ENCODE results near the gene EFHC1.
"Not testable (repeated sequence)": the region's sequence is repeated elsewhere in the genome, so short reads cannot be mapped to it uniquely, and the experiment has no call there.

Gene EFHC1

DNA sequence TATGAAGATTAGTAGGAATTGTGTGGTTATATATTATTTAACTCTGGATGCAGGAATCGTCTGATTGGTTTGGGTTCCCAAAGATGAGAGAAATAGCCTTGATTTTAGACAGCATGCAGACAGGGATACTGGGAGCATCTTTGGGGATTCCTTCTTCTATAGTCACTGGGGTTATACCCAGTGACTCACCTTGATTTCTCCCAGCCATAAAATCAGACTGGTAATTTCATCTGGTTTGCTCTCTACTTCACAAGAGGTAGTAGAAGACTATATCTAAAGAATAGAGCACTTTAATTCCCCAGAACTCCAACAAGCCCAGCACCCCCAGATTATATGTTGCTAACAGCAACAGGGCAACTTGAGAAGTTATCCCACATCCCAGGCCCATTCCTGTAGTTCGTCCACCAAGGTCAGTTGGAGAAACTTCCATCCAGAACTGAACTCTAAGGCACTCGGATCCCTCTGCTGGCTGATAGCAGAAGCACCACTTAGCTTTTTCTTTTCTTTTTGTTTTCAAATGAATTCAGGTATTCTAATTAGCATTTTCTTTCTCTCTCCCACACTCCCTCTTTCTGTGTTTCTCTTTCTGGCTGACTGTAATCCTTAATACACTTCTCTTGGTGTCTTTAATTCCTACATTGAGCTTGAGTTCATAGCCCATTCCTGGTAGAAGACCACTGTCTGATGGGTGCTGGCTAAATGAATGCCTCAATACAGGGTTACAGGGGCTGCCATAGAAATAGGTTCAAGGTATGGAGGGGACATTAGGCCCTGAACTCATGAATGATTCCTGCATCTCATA is 20.4 kb upstream of the EFHC1 start:
- DNase-seq (ENCODE audit: low read depth in 4 of 4, low spot score in 1 of 4): no peak

DNA sequence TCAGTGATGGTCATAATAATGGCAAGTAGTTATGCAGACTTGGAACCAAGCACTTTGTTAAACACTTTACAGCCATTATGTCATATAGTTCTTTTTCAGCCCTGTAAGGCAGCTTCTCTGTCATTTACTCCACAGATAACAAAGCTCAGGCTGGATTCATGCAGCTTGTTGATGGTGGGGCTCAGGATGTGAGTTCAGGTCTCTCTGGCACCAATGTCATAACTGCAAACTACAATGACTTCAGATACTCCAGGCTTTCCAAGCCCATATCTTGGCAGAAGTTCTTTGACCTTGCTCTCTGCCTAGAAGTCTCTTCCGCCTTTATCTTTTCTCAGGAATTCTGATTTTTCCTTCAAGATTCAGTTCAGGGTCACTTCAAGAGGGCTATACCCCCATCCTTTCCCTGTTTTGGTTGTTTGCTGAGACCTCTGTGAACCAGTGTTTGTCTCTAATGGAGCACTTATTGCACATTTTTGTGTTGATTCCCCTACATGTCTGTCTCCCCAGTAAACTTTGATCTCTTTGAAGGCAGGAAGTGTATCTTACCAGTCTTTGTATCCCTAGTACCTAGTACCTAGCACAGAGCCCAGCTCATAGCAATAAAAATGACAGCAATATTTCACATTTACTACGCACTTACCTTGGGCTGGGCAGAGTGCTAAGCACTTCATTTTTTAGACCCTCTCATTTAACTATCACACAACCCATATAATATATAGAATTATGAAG is 19.7 kb upstream of the EFHC1 start:
- DNase-seq (ENCODE audit: low read depth in 4 of 4, low spot score in 1 of 4): no peak

DNA sequence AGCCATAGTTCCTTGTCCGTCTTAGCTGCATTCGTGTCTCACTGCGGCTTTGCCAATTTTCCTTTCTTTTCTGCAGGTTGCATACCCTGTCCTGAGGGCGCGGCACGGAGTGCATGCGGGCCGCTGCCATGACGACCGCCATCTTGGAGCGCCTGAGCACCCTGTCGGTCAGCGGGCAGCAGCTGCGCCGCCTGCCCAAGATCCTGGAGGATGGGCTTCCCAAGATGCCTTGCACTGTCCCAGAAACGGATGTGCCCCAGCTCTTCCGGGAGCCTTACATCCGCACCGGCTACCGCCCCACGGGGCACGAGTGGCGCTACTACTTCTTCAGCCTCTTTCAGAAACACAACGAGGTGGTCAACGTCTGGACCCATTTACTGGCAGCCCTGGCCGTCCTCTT is 17.1 kb upstream of the EFHC1 start:
- no peak for DNase-seq (ENCODE audit: low read depth in 4 of 4, low spot score in 1 of 4)

DNA sequence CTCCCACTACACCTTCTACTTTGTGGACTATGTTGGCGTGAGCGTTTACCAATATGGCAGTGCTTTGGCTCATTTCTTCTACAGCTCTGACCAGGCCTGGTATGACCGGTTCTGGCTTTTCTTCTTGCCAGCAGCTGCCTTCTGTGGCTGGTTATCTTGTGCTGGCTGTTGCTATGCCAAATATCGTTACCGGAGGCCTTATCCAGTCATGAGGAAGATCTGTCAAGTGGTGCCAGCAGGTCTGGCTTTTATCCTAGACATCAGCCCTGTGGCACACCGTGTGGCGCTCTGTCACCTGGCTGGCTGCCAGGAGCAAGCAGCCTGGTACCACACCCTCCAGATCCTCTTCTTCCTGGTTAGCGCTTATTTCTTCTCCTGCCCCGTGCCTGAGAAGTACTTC is 16.5 kb upstream of the EFHC1 start:
- no peak for DNase-seq (ENCODE audit: low read depth in 4 of 4, low spot score in 1 of 4)

DNA sequence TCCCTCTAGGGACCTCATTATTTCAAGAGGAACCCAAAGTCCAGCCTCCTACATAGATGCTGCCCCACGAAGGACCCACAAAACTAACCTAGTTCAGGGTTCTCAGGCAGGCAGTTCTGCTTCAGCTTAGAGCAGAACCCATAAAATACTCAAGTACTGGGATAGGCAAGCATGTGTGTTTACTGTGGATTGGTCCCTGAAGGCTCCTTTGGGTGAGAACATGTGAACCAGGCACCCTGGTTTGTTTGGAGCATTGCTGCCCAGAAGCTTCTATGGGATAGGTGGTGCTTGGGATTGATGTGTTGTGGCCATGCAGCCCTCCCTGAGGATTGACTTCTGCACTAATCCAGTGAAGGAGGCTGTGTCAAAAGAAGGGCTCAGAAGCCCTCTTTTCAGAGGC is 14.9 kb upstream of the EFHC1 start:
- DNase-seq (ENCODE audit: low read depth in 4 of 4, low spot score in 1 of 4): no peak

DNA sequence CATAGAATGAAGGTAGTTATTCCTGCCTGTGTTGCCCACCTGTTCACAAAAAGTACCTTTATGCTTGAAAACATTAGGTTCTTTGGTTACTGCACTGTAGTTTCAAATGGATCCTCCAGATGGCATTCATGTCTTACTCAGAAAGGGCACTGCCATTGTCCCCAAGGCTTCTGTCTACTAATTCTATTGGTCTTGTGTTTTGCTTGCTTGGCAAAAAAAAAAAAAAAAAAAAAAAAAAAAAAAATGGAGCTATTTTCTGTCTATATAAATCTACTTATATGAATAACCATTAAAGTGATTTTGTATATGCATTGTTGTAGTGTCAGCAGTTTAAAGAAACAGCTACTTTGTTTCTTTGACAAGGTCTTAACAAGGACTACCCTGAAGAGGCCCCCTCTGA is 12.7 kb upstream of the EFHC1 start:
- DNase-seq (ENCODE audit: low read depth in 4 of 4, low spot score in 1 of 4): no peak

DNA sequence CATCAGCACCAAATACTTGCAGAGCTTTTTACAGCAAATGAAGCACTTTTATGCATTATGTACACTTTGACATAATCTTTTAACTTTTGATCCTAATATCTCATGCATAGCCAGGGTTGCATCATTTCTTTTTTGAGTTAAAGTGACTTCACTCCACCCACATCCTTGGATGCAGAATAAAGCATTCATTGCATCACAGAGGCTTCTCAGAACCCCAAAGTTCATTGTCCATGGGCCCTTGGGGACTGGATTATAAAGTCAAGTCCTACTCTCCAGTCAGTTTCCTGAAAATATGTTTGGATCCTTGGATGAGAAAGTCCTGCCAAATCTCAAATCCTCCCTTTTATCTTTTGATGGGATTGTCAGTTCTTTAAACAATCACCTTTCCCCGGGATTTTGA is 10.6 kb upstream of the EFHC1 start:
- no peak for DNase-seq (ENCODE audit: low read depth in 4 of 4, low spot score in 1 of 4)

DNA sequence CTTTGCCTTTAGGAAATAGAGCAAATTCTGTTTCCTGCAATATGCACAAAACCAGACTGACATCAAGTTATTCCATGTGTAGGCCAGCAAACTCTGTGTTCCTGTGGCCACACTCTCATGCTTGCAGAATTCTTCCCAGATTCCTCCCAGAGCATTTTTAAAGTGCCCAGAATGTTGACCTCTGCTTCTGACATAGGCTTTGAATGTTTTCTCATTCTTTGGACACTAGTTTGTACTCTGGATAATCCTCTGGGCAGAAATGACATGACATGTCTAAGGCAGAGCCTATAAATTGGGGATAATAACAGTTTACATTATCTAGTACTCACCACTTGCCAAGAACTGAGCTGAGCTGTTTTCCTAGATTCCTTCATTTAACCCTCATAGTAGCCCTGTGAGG is 9.2 kb upstream of the EFHC1 start:
- DNase-seq (ENCODE audit: low read depth in 4 of 4, low spot score in 1 of 4): no peak

DNA sequence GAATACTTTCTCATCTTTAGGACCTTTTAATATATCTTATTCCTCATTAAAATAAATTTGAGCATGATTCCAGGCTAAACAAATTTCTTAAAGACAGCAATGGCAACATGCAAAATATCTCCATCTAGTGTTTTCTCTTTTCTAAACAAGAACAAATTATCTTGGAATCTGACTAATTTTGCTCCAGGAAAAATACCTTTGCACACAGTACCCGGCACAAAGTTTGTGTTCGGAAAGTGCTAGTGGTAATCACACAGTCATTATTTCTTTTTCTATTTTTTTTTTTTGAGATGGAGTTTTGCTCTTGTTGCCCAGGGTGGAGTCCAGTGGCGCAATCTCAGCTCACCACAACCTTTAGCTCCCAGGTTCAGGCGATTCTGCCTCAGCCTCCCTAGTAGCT is 8.2 kb upstream of the EFHC1 start:
- DNase-seq (ENCODE audit: low read depth in 4 of 4, low spot score in 1 of 4): no peak

DNA sequence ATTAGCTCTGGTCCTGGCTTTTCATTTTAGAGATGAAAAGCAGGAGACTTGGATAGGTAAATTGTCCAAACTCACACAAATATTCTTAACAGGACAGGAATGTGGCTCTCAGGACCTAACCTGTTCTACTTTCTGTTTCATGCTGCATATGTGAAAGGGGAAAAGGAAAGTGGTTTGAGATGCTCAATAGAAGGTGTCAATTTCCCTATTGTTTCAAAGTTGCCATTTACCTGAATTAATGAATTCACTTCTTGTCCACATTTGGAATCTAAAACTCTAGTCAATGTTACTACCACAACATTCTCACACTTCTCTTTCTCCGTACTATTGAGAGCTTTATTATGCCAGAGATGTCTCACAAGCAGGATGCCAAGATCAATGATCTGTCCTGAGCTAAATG is 4.8 kb upstream of the EFHC1 start:
- no peak for DNase-seq (ENCODE audit: low read depth in 4 of 4, low spot score in 1 of 4)

DNA sequence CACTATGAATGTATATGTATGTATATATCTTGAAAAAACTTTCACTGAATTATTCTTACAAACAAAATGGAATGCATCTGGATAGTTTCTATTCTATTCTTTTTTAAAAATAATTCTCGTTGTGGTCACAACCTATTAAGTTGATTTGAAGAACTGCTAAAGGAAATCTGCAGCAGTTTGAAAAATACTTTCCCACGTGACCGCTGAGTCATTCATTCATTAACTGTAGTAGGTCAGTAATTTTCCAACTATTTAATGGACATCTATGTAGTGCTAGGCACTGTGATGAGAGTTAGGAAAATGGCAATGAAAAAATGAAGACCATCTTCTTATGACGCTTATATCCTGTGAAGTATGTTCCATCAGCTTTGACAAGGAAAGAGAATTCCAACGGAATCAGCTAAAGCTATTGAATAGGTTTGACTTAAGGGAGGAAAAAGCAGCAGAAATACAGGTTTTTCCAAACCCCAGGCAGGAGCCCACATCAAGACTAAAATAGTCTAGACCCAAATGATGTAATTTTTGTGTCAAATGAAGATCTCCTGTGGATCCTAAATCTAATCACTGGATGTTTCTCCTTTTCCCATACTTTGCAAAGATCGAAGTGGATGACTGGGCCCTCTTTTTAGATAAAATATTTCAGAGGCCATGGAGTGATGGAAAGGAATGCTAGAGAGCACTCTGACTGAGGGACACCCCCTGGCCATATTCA is 4.1 kb upstream of the EFHC1 start:
- no peak for DNase-seq (ENCODE audit: low read depth in 4 of 4, low spot score in 1 of 4)

DNA sequence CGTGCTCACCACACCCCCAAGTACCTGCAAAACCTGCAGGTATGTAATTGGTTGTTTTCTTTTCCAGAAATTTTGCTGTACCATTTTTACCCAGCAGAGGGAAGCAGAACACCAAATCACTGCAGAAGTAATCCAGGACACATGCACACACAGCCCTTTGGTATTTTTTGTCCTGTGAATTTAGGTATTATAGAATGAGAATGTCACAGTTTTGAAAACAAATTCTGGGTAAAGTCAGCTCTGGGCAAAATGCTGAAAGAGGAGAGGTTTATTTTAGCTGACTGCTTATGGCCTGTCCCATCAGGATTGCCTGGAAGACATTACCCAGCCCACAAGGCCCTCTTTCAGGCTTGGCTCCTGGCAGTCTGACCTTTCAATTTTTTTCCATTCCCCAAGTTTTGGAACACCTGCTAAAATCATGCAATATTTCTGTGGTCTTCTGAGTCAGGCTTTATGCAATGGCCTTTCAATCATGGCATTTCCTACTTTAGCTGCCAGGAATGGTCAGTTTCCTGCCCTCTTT is 3.5 kb upstream of the EFHC1 start:
- no peak for DNase-seq (ENCODE audit: low read depth in 4 of 4, low spot score in 1 of 4)

DNA sequence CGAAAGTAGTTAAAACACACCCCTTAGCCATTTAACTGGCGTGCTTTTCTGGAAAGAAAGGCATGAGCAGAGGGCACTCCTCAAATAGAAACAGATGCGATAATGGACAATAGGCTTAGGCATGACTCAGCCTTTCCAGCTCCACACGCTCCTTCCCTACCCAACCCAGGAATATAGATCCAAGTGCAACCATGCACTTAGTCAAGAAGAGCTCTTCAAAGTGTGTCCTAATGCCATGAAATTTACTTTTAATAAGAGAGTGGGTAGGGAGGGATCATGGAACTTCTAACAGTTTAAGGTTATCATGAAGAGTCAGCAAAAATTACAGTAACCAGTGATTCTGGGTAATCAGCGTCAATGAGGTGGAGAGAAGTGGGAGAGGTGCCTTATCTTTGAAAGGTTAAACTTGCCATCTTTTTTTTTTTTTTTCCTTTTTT is 2.4 kb upstream of the EFHC1 start:
- no peak for DNase-seq (ENCODE audit: low read depth in 4 of 4, low spot score in 1 of 4)

DNA sequence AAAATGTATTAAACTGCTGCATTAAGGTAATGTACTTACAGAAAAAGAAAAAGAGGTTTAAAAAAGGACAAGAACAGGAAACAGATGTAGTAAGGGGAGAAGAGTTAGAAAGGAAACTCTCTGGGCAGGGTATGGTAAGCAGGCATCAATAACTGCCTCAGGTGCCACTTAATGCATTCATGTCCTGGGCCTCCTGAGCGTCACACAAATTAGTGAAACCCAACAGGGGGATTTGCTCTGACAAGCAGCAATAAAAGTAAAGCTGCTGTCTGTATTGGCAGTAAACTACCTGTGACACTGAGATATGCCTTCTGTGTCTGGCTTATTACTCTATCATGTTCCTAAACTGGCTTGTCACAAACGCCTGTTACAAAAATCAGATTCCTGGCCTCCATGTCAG is 1.5 kb upstream of the EFHC1 start:
- no peak for DNase-seq (ENCODE audit: low read depth in 4 of 4, low spot score in 1 of 4)

DNA sequence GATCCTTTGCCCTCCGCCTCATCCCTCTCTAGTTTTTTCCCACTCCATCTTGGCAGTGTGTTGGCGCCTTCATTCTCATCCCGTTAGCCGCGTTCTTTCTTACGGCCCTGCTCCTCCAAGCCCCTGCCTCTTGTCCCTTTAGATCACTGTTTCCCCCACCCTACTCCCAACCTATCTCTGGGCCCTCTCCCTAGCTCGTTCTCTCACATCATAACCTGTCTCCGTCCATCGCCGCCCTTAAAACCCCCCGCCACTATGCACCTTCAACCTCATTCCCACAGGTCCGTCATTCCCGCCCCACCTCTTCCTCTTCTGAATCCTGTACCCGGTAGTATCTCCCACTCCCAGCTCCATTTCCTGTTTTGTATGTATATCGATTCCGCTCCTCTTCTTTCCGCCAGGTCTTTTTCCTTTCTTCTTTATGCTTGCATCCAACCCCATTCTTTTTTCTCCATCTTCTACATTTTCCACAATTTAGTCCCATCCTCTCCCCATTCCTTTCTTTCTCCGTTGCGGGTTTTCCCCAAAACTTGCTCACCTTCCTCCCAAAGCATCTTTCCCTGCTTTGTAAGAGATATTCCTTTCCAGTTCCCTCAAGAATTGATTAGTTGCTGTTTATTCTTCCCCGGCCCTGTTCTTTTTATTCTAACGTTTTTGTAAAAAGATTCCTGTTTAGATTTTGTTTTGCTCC is 671 bp downstream of the EFHC1 start:
- DNase-seq (ENCODE audit: low read depth in 4 of 4, low spot score in 1 of 4): no peak

DNA sequence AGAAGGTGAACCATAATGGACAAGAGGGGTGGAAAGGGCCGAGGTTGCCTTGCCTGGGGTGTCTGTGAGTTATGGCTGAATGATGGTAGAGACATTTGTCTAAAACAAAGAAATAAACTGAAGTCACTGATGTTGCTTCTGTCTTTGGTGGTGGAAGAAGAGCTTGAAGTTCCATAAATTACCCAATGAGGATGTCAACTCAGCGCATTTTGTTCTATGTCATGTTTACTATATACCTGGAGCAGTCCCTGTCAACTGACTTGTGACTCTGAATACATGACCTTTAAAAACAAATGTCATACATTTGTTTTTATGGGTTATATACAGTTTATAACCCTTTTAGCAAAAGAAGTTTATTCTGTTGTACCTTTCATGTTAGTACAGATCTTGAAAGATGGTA is 2.0 kb downstream of the EFHC1 start:
- no peak for DNase-seq (ENCODE audit: low read depth in 4 of 4, low spot score in 1 of 4)

DNA sequence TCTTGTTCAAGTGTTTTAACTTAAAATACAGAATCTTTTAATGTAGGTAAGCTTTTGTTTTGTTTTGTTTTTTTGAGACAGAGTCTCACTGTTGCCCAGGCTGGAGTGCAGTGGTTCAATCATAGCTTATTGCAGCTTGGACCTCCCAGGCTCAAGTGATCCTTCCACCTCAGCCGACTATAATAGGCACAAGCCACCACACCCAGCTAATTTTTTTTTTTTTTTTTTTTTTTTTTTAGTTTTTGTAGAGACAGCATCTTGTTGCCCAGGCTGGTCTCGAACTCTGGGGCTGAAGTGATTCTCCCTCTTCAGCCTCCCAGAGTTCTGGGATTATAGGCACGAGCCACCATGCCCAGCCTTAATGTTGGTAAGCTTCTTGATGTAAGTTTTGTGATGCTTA is 3.3 kb downstream of the EFHC1 start:
- no peak for DNase-seq (ENCODE audit: low read depth in 4 of 4, low spot score in 1 of 4)

DNA sequence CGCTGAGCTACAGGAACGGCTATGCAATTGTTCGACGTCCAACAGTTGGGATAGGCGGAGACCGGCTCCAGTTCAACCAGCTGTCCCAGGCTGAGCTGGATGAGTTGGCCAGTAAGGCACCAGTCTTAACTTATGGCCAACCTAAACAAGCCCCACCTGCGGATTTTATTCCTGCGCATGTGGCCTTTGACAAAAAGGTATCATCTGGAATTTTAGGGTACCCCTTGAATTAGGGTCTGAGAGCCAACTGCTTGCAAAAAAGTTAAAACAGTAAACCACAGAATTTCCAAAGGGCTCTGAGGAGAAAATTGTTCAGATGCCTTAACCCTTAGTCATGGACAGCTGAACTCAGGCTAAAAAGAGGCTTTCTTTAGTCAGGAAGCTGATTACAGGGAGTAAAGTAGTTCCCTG is 3.8 kb downstream of the EFHC1 start:
- DNase-seq (ENCODE audit: low read depth in 4 of 4, low spot score in 1 of 4): no peak

DNA sequence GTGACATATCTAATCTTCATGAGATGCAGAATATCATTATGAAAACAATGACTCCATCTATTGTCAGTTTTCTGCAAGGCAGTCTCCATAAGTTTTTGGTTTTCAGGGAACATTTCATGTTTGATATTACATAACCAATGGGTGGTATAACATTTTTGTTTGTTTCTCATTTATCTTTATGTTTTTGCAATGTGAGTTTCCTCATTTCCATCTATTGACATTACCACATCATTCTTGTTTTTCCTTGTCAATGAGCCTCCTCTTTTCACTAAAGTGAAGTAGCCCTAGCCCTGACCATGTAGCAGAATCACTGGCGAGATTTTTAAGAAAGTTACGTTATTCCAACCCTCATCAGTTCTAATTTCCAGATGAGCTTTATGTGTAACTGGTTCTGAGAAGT is 4.4 kb downstream of the EFHC1 start:
- no peak for DNase-seq (ENCODE audit: low read depth in 4 of 4, low spot score in 1 of 4)

DNA sequence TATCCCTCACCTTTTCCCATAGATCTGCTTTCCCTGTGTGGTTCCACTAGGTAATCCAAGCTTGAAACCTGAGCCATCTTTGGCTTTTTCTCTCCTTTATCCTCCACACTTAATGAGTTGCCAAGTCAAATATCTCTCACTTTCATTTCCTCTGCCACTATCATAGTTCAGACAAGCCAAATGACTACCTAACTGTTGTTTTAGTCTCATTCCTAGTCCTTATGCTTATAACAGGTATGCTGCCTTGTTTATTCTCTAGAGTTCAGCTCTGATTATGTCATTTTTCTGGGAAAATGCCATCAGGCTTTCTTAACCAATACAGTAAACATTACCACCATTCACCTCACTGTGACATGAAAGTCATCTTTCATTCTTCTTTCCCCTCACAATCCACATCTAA is 6.5 kb downstream of the EFHC1 start:
- no peak for DNase-seq (ENCODE audit: low read depth in 4 of 4, low spot score in 1 of 4)

DNA sequence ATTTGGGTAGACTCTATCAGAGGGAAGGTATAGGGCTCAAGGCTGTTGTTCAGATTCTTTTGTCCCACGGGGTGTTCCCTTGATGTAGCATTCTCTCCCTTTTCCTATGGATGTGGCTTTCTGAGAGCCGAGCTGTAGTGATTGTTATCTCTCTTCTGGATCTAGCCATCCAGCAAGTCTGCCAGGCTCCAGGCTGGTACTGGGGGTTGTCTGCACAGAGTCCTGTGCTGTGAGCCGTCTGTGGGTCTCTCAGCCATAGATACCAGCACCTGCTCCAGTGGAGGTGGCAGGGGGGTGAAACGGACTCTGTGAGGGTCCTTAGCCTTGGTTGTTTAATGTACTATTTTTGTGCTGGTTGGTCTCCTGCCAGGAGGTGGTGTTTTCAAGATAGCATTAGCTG is 13.2 kb downstream of the EFHC1 start:
- not testable (repeated sequence) for DNase-seq (ENCODE audit: low read depth in 4 of 4, low spot score in 1 of 4)

Measured in stimulated activated CD4-positive, alpha-beta T cell treated with anti-CD3 and anti-CD28 coated beads, Interleukin-1b, Interleukin-23, amount 100 ng/mL, for 24 hours (primary cell).